ENCODE data around the gene RPGR. TPM values are rescaled to one million over a fixed set of nuclear protein-coding genes. Genes with fewer than 3 reads are reported as not detected.

RPGR gene
- total RNA-seq, 2 donors from 2014 or later = 12.1 to 12.9 TPM

DNA sequence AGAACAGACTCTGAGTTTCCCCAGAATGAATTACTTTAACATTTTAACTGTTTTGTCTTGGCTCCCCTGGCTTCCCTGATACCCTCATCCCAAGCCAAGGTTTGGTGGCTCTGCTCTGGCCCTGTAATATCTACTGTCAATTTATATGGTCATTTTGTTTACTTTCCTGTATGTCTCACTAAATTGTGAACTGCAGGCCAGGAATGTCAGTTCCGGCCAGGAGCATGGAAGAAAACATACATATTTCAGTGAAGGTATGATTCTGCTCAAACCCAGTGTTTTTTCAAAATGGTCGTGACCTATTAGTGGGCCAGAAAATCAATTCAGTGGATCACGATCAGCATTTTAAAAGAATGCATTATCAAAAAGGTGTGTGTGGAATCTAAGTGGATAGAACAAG, 1.2 kb downstream of the RPGR start:
- H3K9me3 ChIP-seq = no peaks in the 10 kb centered on the region
- TF ChIP-seq POLR2A (IDR thresholded peaks at IDR 0.05) (no peak), POLR2AphosphoS5 (IDR thresholded peaks at IDR 0.05) (no peak)
- TF ChIP-seq, protein P1, sequence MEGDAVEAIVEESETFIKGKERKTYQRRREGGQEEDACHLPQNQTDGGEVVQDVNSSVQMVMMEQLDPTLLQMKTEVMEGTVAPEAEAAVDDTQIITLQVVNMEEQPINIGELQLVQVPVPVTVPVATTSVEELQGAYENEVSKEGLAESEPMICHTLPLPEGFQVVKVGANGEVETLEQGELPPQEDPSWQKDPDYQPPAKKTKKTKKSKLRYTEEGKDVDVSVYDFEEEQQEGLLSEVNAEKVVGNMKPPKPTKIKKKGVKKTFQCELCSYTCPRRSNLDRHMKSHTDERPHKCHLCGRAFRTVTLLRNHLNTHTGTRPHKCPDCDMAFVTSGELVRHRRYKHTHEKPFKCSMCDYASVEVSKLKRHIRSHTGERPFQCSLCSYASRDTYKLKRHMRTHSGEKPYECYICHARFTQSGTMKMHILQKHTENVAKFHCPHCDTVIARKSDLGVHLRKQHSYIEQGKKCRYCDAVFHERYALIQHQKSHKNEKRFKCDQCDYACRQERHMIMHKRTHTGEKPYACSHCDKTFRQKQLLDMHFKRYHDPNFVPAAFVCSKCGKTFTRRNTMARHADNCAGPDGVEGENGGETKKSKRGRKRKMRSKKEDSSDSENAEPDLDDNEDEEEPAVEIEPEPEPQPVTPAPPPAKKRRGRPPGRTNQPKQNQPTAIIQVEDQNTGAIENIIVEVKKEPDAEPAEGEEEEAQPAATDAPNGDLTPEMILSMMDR (IDR thresholded peaks at IDR 0.05) = no peak
- H3K27me3 ChIP-seq (replicated peaks; ENCODE audit: insufficient read depth) = no peaks in the 10 kb centered on the region
- no peaks in the 10 kb centered on the region for H3K4me1 ChIP-seq (replicated peaks)
- H3K4me3 ChIP-seq = peak overlapping the region; percentile 56 to 58
- no peak for DNase-seq (ENCODE audit: low spot score)
- 44% methylated on average over 3 of the region's 3 CpGs for WGBS
- intact Hi-C loops (cut with DNase I) = loop anchor here (5.0 kb wide), 1 partner anchor 399 kb away; no protein-coding TSS in a partner anchor
- peak overlapping the region; percentile 81 to 84 for H3K27ac ChIP-seq
- no peaks in the 10 kb centered on the region for H3K36me3 ChIP-seq

DNA sequence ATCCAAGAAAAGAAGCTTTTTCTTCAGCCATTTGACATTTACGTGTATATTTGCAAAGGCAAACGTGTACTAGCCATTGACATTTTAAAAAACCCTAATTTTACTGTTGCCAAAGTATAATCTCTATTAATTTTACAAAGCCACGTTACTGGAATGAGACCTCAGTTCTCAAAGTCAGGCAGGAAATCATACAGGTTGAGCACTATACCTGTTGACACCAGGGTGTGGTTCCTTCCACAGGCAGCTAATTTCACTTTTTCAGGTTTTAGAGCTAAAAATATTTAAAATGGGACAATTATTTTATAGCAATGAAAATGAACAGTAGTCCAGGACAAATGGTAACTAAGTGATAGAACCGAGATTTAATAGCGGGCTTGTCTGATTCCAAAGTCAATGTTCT, 6.5 kb downstream of the RPGR start:
- no peak for DNase-seq (ENCODE audit: low spot score)
- no peaks in the 10 kb centered on the region for H3K9me3 ChIP-seq
- 73% methylated on average over 5 of the region's 5 CpGs for WGBS
- H3K4me3 ChIP-seq = no peak overlapping the region
- no peaks in the 10 kb centered on the region for H3K36me3 ChIP-seq
- intact Hi-C loops (cut with DNase I) = no loop called here
- TF ChIP-seq, protein P1 (IDR thresholded peaks at IDR 0.05) = no peak
- TF ChIP-seq POLR2A (IDR thresholded peaks at IDR 0.05) (no peak), POLR2AphosphoS5 (IDR thresholded peaks at IDR 0.05) (no peak)
- H3K4me1 ChIP-seq (replicated peaks) = no peaks in the 10 kb centered on the region
- H3K27me3 ChIP-seq (replicated peaks; ENCODE audit: insufficient read depth) = no peaks in the 10 kb centered on the region
- H3K27ac ChIP-seq = no peak overlapping the region

DNA sequence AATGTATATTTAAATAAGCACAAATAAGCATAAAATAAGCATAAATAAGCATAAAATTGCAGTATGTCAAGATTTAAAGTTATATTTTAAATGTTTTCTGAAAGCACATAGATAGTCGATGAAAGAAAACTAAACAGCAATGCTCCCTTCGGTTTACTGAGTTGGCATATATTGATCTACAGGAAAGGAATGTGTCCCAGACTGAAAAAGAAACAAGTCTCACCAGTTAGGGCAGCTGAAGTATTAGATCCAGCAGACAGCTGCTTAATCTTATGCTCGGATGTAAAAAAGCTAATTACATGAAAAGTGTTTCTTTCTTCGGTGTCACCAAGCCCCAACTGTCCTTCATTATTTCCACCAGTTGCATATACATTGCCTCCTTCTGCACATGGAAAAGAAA, 8.7 kb downstream of the RPGR start:
- intact Hi-C loops (cut with DNase I) = no loop called here
- H3K27ac ChIP-seq = no peak overlapping the region
- H3K9me3 ChIP-seq = no peaks in the 10 kb centered on the region
- no peaks in the 10 kb centered on the region for H3K4me1 ChIP-seq (replicated peaks)
- TF ChIP-seq POLR2A (IDR thresholded peaks at IDR 0.05) = no peak
- TF ChIP-seq POLR2AphosphoS5 (IDR thresholded peaks at IDR 0.05) = no peak
- TF ChIP-seq, protein P1 (IDR thresholded peaks at IDR 0.05) = no peak
- no peaks in the 10 kb centered on the region for H3K27me3 ChIP-seq (replicated peaks; ENCODE audit: insufficient read depth)
- no peak overlapping the region for H3K4me3 ChIP-seq
- DNase-seq (ENCODE audit: low spot score) = peak; percentile 4
- 44% methylated on average over 4 of the region's 4 CpGs for WGBS
- H3K36me3 ChIP-seq = no peaks in the 10 kb centered on the region

DNA sequence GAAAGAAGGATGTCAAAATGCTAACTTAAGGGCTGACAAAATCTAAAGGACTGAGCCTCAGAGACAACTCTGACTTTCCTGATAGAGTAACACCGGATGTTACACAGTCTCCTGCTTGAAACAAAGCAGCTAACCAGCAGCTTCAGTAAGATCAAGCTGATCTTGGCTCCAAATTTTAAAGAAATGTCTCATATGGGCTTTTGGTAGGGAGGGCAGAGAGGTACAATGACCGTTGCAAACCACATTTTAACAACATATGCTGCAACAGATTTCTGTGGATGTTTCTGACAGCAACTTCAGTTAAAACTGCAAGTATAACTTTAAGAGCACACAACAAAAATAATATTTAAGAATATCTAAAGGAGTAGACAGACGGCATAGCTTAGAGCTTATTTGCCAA, 9.1 kb downstream of the RPGR start:
- H3K27me3 ChIP-seq (replicated peaks; ENCODE audit: insufficient read depth) = no peaks in the 10 kb centered on the region
- WGBS = 49% methylated on average over 3 of the region's 3 CpGs
- no peak for DNase-seq (ENCODE audit: low spot score)
- intact Hi-C loops (cut with DNase I) = no loop called here
- no peak overlapping the region for H3K4me3 ChIP-seq
- no peaks in the 10 kb centered on the region for H3K36me3 ChIP-seq
- no peak for TF ChIP-seq POLR2A (IDR thresholded peaks at IDR 0.05)
- TF ChIP-seq POLR2AphosphoS5 (IDR thresholded peaks at IDR 0.05) = no peak
- TF ChIP-seq, protein P1 (IDR thresholded peaks at IDR 0.05) = no peak
- no peak overlapping the region for H3K27ac ChIP-seq
- H3K9me3 ChIP-seq = no peaks in the 10 kb centered on the region
- H3K4me1 ChIP-seq (replicated peaks) = no peaks in the 10 kb centered on the region

DNA sequence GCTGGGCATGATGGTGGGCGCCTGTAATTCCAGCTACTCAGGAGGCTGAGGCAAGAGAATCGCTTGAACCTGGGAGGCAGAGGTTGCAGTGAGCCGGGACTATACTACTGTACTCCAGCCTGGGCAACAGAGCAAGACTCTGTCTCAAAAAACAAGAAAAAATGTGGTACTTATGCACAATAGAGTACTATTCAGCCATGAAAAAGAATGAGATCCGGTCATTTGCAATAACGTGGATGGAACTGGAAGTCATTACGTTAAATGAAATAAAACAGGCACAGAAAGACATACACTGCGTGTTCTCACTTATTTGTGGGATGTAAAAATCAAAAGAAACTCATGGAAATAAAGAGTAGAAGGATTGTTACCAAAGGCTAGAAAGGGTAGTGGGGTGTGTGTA, 12.1 kb downstream of the RPGR start:
- 97% methylated on average over 7 of the region's 7 CpGs for WGBS
- H3K9me3 ChIP-seq = no peaks in the 10 kb centered on the region
- no peak overlapping the region for H3K4me3 ChIP-seq
- H3K27ac ChIP-seq = no peak overlapping the region
- intact Hi-C loops (cut with DNase I) = no loop called here
- no peaks in the 10 kb centered on the region for H3K36me3 ChIP-seq
- no peak for DNase-seq (ENCODE audit: low spot score)
- no peak for TF ChIP-seq POLR2A (IDR thresholded peaks at IDR 0.05)
- no peak for TF ChIP-seq POLR2AphosphoS5 (IDR thresholded peaks at IDR 0.05)
- TF ChIP-seq, protein P1 (IDR thresholded peaks at IDR 0.05) = no peak
- H3K4me1 ChIP-seq (replicated peaks) = no peaks in the 10 kb centered on the region
- H3K27me3 ChIP-seq (replicated peaks; ENCODE audit: insufficient read depth) = no peaks in the 10 kb centered on the region
